CD14-positive monocyte (primary cell): ENCODE data around the gene SERPINA1. TPM values are rescaled to one million over a fixed set of nuclear protein-coding genes. Genes with fewer than 3 reads are reported as not detected.

Experiments used
- DNase-seq, 3 donors: peaks; one replicate each; pipeline ENCODE4 v3.0.0-alpha.2; 2011 to 2022
- H2AFZ ChIP-seq: 2 replicates; pipeline ENCODE4 v1.6.0; 2012; ENCODE audit warnings: mild to moderate bottlenecking, low read depth, low read length, inconsistent platforms; ENCODE audit not compliant: insufficient read depth, poor library complexity, severe bottlenecking
- H3K27ac ChIP-seq, 2 donors: 1 replicate in 1 of 2; 2 replicates in 1 of 2; pipeline ENCODE4 v1.5.1; 2012 to 2013; ENCODE audit warnings: low read length in 2 of 2, control low read depth in 1 of 2, inconsistent platforms in 1 of 2, low read depth in 1 of 2, mild to moderate bottlenecking in 1 of 2
- H3K27me3 ChIP-seq, 2 donors: one replicate each; pipeline versions ENCODE4 v1.6.0 to v1.6.1; 2011 to 2013; ENCODE audit warnings: low read length in 2 of 2; ENCODE audit not compliant: control insufficient read depth in 2 of 2, insufficient read depth in 2 of 2
- H3K36me3 ChIP-seq, 2 donors: replicated peaks in 1 of 2; 1 replicate in 1 of 2; 2 replicates in 1 of 2; pipeline versions ENCODE4 v1.5.1 to v1.6.1; 2012 to 2013; ENCODE audit warnings: low read length in 2 of 2, control low read depth in 1 of 2, inconsistent platforms in 1 of 2, mild to moderate bottlenecking in 1 of 2; ENCODE audit not compliant: insufficient read depth in 2 of 2, control insufficient read depth in 1 of 2
- H3K4me1 ChIP-seq, 2 donors: 1 replicate in 1 of 2; 2 replicates in 1 of 2; pipeline versions ENCODE4 v1.5.1 to v1.6.1; 2012 to 2013; ENCODE audit warnings: low read length in 2 of 2, control low read depth in 1 of 2, inconsistent platforms in 1 of 2, mild to moderate bottlenecking in 1 of 2, moderate library complexity in 1 of 2; ENCODE audit not compliant: insufficient read depth in 2 of 2, control insufficient read depth in 1 of 2
- H3K4me2 ChIP-seq: replicated peaks from 2 replicates; pipeline ENCODE3; 2012; ENCODE audit warnings: low read length, moderate library complexity, mild to moderate bottlenecking; ENCODE audit not compliant: poor library complexity, severe bottlenecking; ENCODE audit errors: extremely low read depth
- H3K4me3 ChIP-seq, 3 experiments: fragments of 200-600 bp in 1 of 3; sonication (generic) in 1 of 3; replicated peaks in 1 of 3; 1 replicate in 2 of 3; 2 replicates in 1 of 3; pipeline ENCODE4 v1.5.1; 2011 to 2013; ENCODE audit warnings: low read length in 3 of 3, mild to moderate bottlenecking in 3 of 3, control low read depth in 2 of 3, low read depth in 2 of 3, inconsistent platforms in 1 of 3, moderate library complexity in 1 of 3
- H3K79me2 ChIP-seq: 2 replicates; pipeline ENCODE4 v1.6.0; 2012; ENCODE audit warnings: mild to moderate bottlenecking, control low read depth, inconsistent platforms, low read length, moderate library complexity; ENCODE audit not compliant: insufficient read depth
- H3K9ac ChIP-seq: 2 replicates; pipeline ENCODE4 v1.6.0; 2017; ENCODE audit warnings: low read length, mild to moderate bottlenecking; ENCODE audit not compliant: insufficient read depth, poor library complexity, severe bottlenecking
- H3K9me3 ChIP-seq, 2 donors: replicated peaks in 1 of 2; 1 replicate in 1 of 2; 2 replicates in 1 of 2; pipeline versions ENCODE4 v1.5.1 to v1.6.1; 2012 to 2013; ENCODE audit warnings: low read length in 2 of 2, control low read depth in 1 of 2; ENCODE audit not compliant: control insufficient read depth in 1 of 2, insufficient read depth in 1 of 2
- H4K20me1 ChIP-seq: 2 replicates; pipeline ENCODE4 v1.6.0; 2012; ENCODE audit warnings: mild to moderate bottlenecking, low read length, control low read depth, moderate library complexity; ENCODE audit not compliant: insufficient read depth
- H3K27ac Mint-ChIP-seq, 7 donors: one replicate each; pipeline ENCODE4 v1.8.0; 2020; ENCODE audit warnings: mild to moderate bottlenecking in 7 of 7, mixed read lengths in 7 of 7, moderate library complexity in 6 of 7, inconsistent platforms in 2 of 7
- H3K27me3 Mint-ChIP-seq, 3 donors: one replicate each; pipeline ENCODE4 v1.8.0; 2021 to 2022; ENCODE audit warnings: low read depth in 3 of 3, mild to moderate bottlenecking in 3 of 3, mixed read lengths in 3 of 3, moderate library complexity in 3 of 3, inconsistent platforms in 1 of 3
- H3K36me3 Mint-ChIP-seq, 2 donors: one replicate each; pipeline ENCODE4 v1.8.0; 2020; ENCODE audit warnings: mixed read lengths in 2 of 2, inconsistent platforms in 1 of 2, mild to moderate bottlenecking in 1 of 2
- H3K4me1 Mint-ChIP-seq: one replicate; pipeline ENCODE4 v1.8.0; 2020; ENCODE audit warnings: mild to moderate bottlenecking, mixed read lengths
- H3K4me3 Mint-ChIP-seq, 2 donors: one replicate each; pipeline ENCODE4 v1.8.0; 2020; ENCODE audit warnings: mild to moderate bottlenecking in 2 of 2, mixed read lengths in 2 of 2, moderate library complexity in 1 of 2
- H3K9me3 Mint-ChIP-seq, 7 donors: one replicate each; pipeline ENCODE4 v1.8.0; 2020 to 2022; ENCODE audit warnings: mixed read lengths in 7 of 7, mild to moderate bottlenecking in 6 of 7, moderate library complexity in 6 of 7, inconsistent platforms in 2 of 7
- CTCF ChIP-seq: fragments of 200-600 bp; IDR thresholded peaks from one replicate; pipeline ENCODE4 v1.8.0; 2022; ENCODE audit warnings: antibody characterized with exemption, mild to moderate bottlenecking
- WGBS: methylation state at CpG from one replicate; pipeline ENCODE4 v1.1.5; 2013; ENCODE audit warnings: missing lambda C conversion rate; ENCODE audit not compliant: insufficient coverage; 5-methylcytosine and 5-hydroxymethylcytosine counted together
- intact Hi-C, 2 donors: fragments of 100-400 bp; cut with micrococcal nuclease; formaldehyde crosslinking; loops; one replicate each; pipeline versions ENCODE4 v1.15.0 to v1.15.1; 2023
- polyA plus RNA-seq, 3 donors: library from polyadenylated mRNA; depleted of rRNA in 1 of 3; unstranded in 2 of 3; stranded (reverse) in 1 of 3; fragments of 300-500 nt in 2 of 3; fragments of >200 nt in 1 of 3; fragmentation: Illumina TruSeq in 2 of 3; gene quantifications; 1 replicate in 2 of 3; 2 replicates in 1 of 3; pipeline ENCODE4 v1.2.3, GENCODE V29; 2012 to 2021

Gene SERPINA1
- polyA plus RNA-seq, 3 donors = 1,278 to 2,075 (median 2,042) TPM

DNA sequence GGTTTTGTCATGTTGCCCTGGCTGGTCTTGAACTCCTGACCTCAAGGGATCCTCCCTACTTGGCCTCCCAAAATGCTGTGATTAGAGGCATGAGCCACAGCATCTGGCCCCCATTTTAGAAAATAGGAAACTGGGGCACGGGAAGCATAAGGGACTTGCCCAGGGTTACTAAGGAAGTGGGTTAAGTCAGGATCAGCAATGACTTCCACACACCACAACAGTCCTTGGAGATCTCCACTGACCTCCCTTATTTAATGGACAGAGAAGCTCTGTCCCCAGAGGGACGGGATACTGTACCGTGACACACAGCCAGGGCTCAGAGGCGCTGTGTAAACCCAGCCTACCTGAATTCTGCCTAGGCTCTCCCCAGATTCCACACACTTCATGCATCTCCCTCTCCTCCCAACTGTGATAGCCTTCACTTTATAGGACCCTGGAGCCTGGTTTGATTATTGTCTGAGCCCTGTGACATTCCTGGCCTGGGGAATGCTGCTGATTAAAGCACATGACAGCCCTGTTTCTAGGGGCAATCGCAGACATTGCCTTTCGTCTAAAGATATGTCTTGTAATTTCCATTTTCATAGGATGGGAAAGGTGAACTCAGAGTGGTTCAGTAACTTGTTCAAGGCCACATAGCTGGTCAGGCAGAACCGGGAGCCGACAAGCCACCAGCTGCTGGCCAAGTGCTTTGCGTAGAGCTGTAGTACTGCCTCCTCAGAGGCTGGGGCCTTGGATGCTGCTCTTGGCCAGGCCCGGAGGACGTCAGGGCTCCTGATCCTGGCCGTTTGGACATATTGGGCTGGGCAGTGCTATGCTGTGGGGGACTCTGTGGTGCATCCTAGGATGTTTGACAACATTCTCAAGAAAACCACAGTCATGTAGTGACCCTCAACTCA, 20.8 kb downstream of the SERPINA1 start:
- Histone ChIP-seq H3K79me2 (no peaks in the 10 kb centered on the region), H3K4me2 (no peak overlapping the region), H3K27ac (peak overlapping the region; percentile 38 to 58), H3K4me3 (no peak overlapping the region), H3K4me1 (peaks cover 22% of the 10 kb centered on the region in 2 donors), H3K9me3 (no peaks in the 10 kb centered on the region), H2AFZ (no peak overlapping the region), H3K27me3 (no peaks in the 10 kb centered on the region), H4K20me1 (no peaks in the 10 kb centered on the region), H3K36me3 (no peaks in the 10 kb centered on the region), H3K9ac (no peak overlapping the region)
- intact Hi-C loops = no loop called here
- no peak for TF ChIP-seq CTCF
- Mint-ChIP-seq H3K27ac (peak overlapping the region; percentile 46 to 86 (median 77)), H3K27me3 (peaks cover 2 to 3% (median 2%) of the 10 kb centered on the region in 3 donors), H3K4me1 (peaks cover 23% of the 10 kb centered on the region), H3K9me3 (peaks cover 0 to 4% (median 0%) of the 10 kb centered on the region in 7 donors), H3K4me3 (peak overlapping the region in 1 of 2 donors; percentile 53), H3K36me3 (peaks cover 0 to 2% of the 10 kb centered on the region in 2 donors)
- peak; percentile 66 to 86 (median 72) for DNase-seq
- WGBS = 86% methylated on average over 10 of the region's 12 CpGs

DNA sequence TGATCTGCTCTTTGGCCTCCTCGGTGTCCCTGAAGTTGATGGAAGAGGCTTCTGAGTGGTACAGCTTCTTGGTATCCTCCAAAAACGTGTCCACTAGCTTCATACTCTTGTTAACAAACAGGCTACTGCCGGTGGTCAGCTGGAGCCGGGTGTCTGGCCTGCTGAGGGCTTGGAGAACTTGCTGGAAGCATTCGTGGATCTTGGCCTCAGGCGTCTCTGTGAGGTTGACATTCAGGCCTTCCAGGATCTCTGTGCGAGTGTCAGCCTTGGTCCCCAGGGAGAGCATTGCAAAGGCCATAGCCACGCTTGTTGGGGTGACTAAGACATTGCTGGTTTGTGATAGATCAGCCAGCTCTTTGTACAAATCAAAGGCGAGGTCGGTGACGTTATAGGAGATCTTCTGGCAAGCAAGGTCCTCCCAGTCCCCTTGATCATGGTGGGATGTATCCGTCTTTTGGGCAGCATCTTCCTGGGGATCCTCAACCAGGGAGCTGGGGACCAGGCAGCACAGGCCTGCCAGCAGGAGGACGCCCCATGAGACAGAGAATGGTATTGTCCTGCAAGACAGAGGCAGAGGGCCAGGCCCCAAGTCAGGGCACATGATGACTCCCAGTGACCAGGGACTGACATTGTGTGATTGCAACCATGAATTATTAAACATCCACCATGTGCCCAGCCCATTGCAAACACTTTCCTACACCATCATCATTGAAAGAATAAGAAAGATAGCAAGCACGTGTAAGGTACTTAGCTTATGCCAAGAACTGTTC, 22.1 kb downstream of the SERPINA1 start, which contains the start of gene SERPINA2:
SERPINA2 (minus strand) TSS at position 553 of the 770 bp plus-strand sequence.
- H3K27me3 Mint-ChIP-seq = peaks cover 0 to 4% (median 2%) of the 10 kb centered on the region in 3 donors
- intact Hi-C loops = no loop called here
- Histone ChIP-seq H2AFZ (no peak within 1 kb of the TSS), H3K9ac (no peak within 1 kb of the TSS), H3K4me1 (peaks cover 22% of the 10 kb centered on the region in 2 donors), H3K27me3 (no peaks in the 10 kb centered on the region), H3K27ac (peak within 1 kb of the TSS; percentile 38 to 58), H3K4me2 (no peak within 1 kb of the TSS), H3K36me3 (no peaks in the 10 kb centered on the region), H3K79me2 (no peaks in the 10 kb centered on the region), H3K9me3 (no peaks in the 10 kb centered on the region), H4K20me1 (no peaks in the 10 kb centered on the region), H3K4me3 (no peak within 1 kb of the TSS)
- peaks cover 0 to 2% of the 10 kb centered on the region in 2 donors for H3K36me3 Mint-ChIP-seq
- peaks cover 23% of the 10 kb centered on the region for H3K4me1 Mint-ChIP-seq
- peak within 1 kb of the TSS in 1 of 2 donors; percentile 53 for H3K4me3 Mint-ChIP-seq
- H3K9me3 Mint-ChIP-seq = peaks cover 0 to 2% (median 0%) of the 10 kb centered on the region in 7 donors
- peak within 1 kb of the TSS; percentile 46 to 86 (median 77) for H3K27ac Mint-ChIP-seq
- DNase-seq = peak in 1 of 3 donors; percentile 61
- TF ChIP-seq CTCF = no peak
- WGBS = 98% methylated on average over 11 of the region's 14 CpGs
